Measurements from ENCODE around the gene PTPRD. TPM values are rescaled to one million over a fixed set of nuclear protein-coding genes. Genes with fewer than 3 reads are reported as not detected.

The PTPRD gene
- total and polyA plus RNA-seq, 2 donors (not counting 1 experiment from before 2014, with no cell fraction given): 0.35 to 4.8 TPM

- Histone ChIP-seq H3K27ac (ENCODE audit: insufficient read depth, low read length) (no peak overlapping the region), H3K79me2 (ENCODE audit: control insufficient read depth, insufficient read depth, low read length) (no peaks in the 10 kb centered on the region), H3K4me2 (ENCODE audit: extremely low read depth, insufficient read depth, low read length) (no peak overlapping the region), H3K36me3 (ENCODE audit: control insufficient read depth, insufficient read depth, low read length) (no peaks in the 10 kb centered on the region), H3K9ac (ENCODE audit: insufficient read depth, low read length) (no peak overlapping the region), H3K4me3 (replicated peaks in 1 of 4; ENCODE audit: control extremely low read depth in 1 of 4, insufficient read depth in 1 of 4, low read depth in 3 of 4, low read length in 4 of 4) (no peak overlapping the region), H3K9me3 (ENCODE audit: control insufficient read depth, insufficient read depth, low read depth, low read length) (no peaks in the 10 kb centered on the region), H3K4me1 (ENCODE audit: control insufficient read depth, extremely low read depth, insufficient read depth, low read length) (no peaks in the 10 kb centered on the region), H3K27me3 (ENCODE audit: control insufficient read depth, insufficient read depth, low read length) (no peaks in the 10 kb centered on the region), H2AFZ (ENCODE audit: low read length) (no peak overlapping the region), H4K20me1 (ENCODE audit: control insufficient read depth, extremely low read depth, insufficient read depth, low read length) (no peaks in the 10 kb centered on the region)
- TF ChIP-seq CTCF (conservative IDR thresholded peaks at IDR 0.05 in 1 of 2, IDR thresholded peaks at IDR 0.05 in 1 of 2; ENCODE audit: low read depth in 1 of 2, low read length in 2 of 2) (no peak), EZH2 (IDR thresholded peaks at IDR 0.05; ENCODE audit: low read length, missing control alignments) (no peak)
- DNase-seq (ENCODE audit: low read depth in 2 of 2): no peak
These were observed 2320.1 kb downstream of the PTPRD start for GRCh38 chr9:8292657-8293056.

- no peak overlapping the region for H2AFZ ChIP-seq (ENCODE audit: low read length)
- no peaks in the 10 kb centered on the region for H3K4me1 ChIP-seq (ENCODE audit: control insufficient read depth, extremely low read depth, insufficient read depth, low read length)
- TF ChIP-seq EZH2 (IDR thresholded peaks at IDR 0.05; ENCODE audit: low read length, missing control alignments): no peak
- no peak for TF ChIP-seq CTCF (conservative IDR thresholded peaks at IDR 0.05 in 1 of 2, IDR thresholded peaks at IDR 0.05 in 1 of 2; ENCODE audit: low read depth in 1 of 2, low read length in 2 of 2)
- no peaks in the 10 kb centered on the region for H3K79me2 ChIP-seq (ENCODE audit: control insufficient read depth, insufficient read depth, low read length)
- H3K36me3 ChIP-seq (ENCODE audit: control insufficient read depth, insufficient read depth, low read length): no peaks in the 10 kb centered on the region
- no peak overlapping the region for H3K4me2 ChIP-seq (ENCODE audit: extremely low read depth, insufficient read depth, low read length)
- no peak overlapping the region for H3K4me3 ChIP-seq (replicated peaks in 1 of 4; ENCODE audit: control extremely low read depth in 1 of 4, insufficient read depth in 1 of 4, low read depth in 3 of 4, low read length in 4 of 4)
- no peaks in the 10 kb centered on the region for H3K27me3 ChIP-seq (ENCODE audit: control insufficient read depth, insufficient read depth, low read length)
- no peaks in the 10 kb centered on the region for H3K9me3 ChIP-seq (ENCODE audit: control insufficient read depth, insufficient read depth, low read depth, low read length)
- H3K9ac ChIP-seq (ENCODE audit: insufficient read depth, low read length): no peak overlapping the region
- no peak overlapping the region for H3K27ac ChIP-seq (ENCODE audit: insufficient read depth, low read length)
- H4K20me1 ChIP-seq (ENCODE audit: control insufficient read depth, extremely low read depth, insufficient read depth, low read length): no peaks in the 10 kb centered on the region
- DNase-seq (ENCODE audit: low read depth in 2 of 2): no peak
These were observed 2323.1 kb downstream of the PTPRD start for GRCh38 chr9:8289681-8290080.

GRCh38 chr9:8287970-8288369 is 2324.8 kb downstream of the PTPRD start:
- Histone ChIP-seq H3K27ac (ENCODE audit: insufficient read depth, low read length) (no peak overlapping the region), H4K20me1 (ENCODE audit: control insufficient read depth, extremely low read depth, insufficient read depth, low read length) (no peaks in the 10 kb centered on the region), H3K9ac (ENCODE audit: insufficient read depth, low read length) (no peak overlapping the region), H3K4me2 (ENCODE audit: extremely low read depth, insufficient read depth, low read length) (no peak overlapping the region), H3K79me2 (ENCODE audit: control insufficient read depth, insufficient read depth, low read length) (no peaks in the 10 kb centered on the region), H3K9me3 (ENCODE audit: control insufficient read depth, insufficient read depth, low read depth, low read length) (no peaks in the 10 kb centered on the region), H3K27me3 (ENCODE audit: control insufficient read depth, insufficient read depth, low read length) (no peaks in the 10 kb centered on the region), H3K4me1 (ENCODE audit: control insufficient read depth, extremely low read depth, insufficient read depth, low read length) (no peaks in the 10 kb centered on the region), H3K36me3 (ENCODE audit: control insufficient read depth, insufficient read depth, low read length) (no peaks in the 10 kb centered on the region), H2AFZ (ENCODE audit: low read length) (no peak overlapping the region), H3K4me3 (replicated peaks in 1 of 4; ENCODE audit: control extremely low read depth in 1 of 4, insufficient read depth in 1 of 4, low read depth in 3 of 4, low read length in 4 of 4) (no peak overlapping the region)
- TF ChIP-seq CTCF (conservative IDR thresholded peaks at IDR 0.05 in 1 of 2, IDR thresholded peaks at IDR 0.05 in 1 of 2; ENCODE audit: low read depth in 1 of 2, low read length in 2 of 2) (no peak), EZH2 (IDR thresholded peaks at IDR 0.05; ENCODE audit: low read length, missing control alignments) (no peak)
- DNase-seq (ENCODE audit: low read depth in 2 of 2): no peak

All from fibroblast of lung (primary cell).